ENCODE results near the gene FSHR.

DNA sequence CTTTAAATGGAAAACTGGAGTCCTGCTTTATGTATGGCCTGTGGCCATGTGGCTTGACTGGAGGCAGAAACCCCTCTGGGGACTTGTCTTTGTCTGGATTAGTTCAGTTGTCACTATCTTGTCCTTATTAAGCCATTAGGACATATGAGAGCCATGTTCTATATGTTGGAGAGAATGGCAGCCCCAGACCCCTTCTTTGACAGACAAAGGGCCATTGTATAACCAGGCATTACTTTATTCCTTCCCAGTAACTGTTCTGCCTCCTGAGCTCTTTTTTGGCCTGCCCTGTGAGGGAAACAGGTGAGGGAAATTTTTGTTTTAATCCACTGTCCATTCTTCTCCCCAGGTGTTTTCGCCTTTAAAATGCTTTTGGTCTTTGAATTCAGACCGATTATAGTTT is 43.3 kb downstream of the FSHR start:
- no peak for TF ChIP-seq EZH2 (IDR thresholded peaks at IDR 0.05; ENCODE audit: insufficient read depth, poor library complexity, severe bottlenecking)
- no peak for TF ChIP-seq EZH2phosphoT487 (IDR thresholded peaks at IDR 0.05; ENCODE audit: insufficient read depth, low read depth)

Measured in GM23248 (cell line).